HUDEP-2 (cell line): ENCODE data around the gene MBTPS1.

Experiments used
- DNase-seq, 76 experiments: peaks; one replicate each; lab custom pipeline; 2025; ENCODE audit not compliant: unreplicated experiment in 76 of 76; lab: John Stamatoyannopoulos, UW

MBTPS1 gene

DNA sequence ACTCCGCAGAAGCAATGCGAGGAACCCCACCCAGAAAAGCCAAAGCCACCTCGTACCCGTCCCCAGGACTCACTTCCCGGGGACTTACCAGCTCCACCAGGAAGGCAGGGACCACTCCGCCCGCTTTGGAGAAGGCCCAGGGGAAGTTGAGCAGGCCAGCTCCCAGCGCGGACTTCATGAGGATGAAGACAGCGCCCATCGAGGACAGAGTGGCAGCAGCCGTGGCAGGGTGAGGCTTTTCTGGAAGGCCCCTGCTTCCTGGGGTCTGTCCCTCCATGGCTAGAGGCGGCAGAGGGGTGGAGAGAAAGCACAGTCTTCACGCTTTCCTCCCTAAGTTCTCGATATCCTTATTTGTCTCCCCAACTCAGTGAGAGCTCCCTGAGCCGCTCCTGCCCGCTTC is 74.9 kb downstream of the MBTPS1 start:
- DNase-seq, result no peak

DNA sequence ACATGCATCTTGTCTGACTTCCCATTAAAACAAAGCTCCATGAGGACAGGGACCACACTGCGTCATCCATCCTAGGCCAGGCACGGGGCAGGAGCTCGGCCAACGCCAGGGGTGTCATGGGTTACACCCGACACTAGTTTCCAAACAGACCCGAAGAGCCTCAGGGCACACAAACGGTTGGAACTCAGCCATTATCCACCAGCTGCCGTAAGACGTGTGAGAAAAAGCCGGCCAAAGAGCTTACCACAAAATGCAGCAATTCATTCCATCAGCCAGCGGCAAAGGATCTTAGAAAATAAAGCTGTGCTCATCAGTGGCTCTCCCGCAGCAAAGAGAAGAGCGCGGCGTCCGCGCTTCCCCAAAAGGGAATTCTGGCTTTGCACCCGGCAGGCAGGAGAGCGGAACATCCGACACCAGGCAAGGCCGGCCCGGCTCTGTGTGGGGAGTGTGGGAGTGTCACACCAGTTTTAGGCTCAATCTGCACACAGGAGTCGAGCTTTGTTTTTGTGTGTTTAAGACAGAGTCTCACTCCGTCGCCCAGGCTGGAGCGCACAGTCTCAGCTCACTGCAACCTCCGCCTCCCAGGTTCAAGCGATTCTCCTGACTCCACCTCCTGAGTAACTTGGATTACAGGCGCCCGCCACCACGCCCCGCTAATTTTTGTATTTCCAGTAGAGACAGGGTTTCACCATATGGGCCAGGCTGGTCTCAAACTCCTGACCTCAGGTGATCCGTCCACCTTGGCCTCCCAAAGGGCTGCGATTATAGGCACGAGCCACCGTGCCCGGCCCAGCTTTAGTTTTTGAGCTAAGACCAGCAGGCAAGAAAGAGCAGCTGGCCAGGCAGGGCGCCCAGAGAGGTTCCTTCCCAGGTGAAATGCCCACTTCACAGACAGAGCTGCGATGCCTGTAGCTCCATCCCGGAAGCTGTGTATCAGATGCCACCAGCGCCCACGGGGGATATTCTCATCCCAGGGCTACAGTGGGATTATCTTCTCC is 75.6 kb downstream of the MBTPS1 start:
- DNase-seq, result no peak

DNA sequence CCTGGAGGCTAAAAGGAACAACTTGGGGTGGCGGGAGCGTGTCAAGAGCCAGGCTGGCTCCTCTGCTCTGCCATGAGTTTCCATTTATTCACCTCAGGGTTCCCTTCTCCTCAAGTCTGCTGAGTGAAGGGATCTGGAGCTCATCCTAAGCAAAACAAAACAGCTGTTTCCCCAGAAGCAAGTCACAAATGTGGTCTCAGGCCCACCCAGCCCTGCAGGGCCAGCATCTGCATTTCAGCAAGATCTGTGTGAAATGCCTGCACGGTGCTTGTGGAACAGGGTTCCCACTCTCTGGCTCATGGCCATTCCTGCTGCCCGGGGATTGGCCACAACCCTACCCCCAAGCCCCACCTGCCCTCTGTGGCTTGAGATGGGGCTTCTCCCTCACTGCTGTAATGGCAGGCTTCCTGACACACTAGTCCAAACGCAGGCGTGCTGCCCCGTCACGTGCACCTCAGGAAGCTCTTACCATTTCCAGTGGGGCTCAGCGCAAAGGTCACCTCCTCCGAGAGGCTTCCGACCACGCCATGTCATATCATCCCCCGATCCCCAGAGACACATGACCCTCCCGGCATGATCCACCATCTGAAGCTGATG is 76.4 kb downstream of the MBTPS1 start:
- no peak for DNase-seq

DNA sequence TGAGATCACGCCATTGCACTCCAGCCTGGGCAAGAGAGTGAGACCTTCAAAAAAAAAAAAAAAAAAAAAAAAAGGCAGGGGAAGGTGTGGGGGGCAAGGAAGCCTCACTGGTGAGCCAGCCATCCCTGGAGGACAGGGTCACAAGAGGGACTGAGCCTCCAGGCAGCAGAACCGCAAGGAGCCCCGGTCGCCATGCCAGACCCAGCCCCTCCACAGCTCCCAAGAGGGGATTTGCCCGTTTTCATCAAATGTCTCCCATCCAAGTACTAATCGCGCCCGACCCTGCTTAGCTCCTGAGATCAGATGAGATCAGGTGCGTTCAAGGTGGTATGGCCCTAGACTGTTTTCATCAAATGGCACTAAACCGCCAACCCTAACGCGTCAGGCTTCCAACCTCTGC is 77.0 kb downstream of the MBTPS1 start:
- DNase-seq, result no peak

DNA sequence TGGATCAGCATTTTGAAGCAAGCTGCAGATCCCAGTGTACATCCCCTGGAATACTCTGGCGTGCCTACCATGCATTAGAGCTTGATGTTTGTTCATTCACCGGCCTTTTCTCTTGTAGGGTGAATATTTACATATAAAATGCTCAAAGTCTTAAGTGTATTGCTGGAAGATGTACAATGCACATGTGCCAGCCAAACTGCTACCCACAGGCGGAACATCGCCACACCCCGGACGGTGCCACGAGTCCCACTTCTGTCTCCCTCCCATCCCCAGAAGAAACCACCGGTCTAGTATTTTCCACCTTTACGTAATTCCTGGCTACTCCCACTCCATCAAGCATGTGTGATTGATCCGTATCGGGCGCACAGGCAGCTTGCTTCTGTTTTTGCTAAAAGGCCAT is 78.3 kb downstream of the MBTPS1 start:
- DNase-seq, result no peak

DNA sequence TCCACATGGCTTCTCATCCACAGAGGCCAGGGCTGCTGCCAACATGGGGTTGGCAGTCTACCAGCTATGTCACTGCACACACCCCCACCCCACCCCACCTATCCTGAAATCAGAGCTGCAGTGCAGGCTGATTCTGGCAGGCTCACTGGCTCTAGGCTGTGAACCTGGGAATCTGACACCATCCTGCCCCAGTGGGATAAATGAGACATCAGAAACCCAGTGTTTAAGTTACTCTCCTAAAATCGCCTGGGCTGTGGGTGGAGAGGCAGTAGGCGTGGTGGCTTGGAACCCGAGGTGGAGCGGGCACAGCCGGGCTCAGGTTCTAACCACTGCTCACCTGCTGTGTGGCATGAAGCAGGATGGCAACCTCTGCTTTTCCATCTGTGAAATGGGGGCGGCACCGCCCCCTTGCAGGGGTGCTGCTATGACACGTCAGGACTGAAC is 79.7 kb downstream of the MBTPS1 start:
- peak in 1 of 76 experiments; percentile 4 for DNase-seq

DNA sequence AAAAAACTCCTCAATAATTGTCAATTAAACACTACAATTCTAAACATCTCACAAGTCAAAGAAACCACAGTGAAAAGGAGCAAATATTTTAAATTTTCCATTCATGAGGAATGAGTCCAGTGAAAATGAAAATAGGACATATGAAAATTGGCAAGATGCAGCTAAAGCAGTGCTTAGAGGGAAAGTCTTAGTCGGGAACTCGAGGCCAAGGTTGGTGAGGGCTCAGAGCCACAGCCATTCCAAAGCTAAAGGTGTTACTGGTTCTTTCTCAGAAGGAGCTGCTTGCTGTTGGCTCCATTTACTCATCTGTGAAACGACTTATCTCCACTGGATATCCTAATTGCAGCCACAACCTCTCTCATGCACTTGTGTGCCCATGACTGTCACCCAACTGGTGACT is 80.6 kb downstream of the MBTPS1 start:
- DNase-seq, result no peak

DNA sequence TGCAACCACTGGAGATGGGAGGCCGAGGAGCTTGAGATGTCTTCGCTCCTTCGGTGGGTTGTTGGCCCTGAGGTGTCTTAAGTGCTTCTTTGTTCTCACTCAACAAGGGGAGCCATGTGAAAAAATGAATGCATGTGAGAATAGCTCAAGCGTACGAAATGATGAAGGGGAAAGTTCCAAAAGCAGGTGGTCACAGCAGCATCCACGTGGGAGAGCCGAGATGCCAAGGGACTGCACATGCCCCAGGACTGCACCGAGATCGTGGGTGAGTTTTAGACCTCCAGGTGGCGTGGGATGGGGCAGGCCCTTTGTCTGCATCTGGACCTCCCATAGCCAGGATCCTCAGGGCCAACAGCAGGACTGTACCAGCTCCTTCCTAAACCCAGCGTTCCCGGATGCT is 82.2 kb downstream of the MBTPS1 start:
- DNase-seq, result no peak

DNA sequence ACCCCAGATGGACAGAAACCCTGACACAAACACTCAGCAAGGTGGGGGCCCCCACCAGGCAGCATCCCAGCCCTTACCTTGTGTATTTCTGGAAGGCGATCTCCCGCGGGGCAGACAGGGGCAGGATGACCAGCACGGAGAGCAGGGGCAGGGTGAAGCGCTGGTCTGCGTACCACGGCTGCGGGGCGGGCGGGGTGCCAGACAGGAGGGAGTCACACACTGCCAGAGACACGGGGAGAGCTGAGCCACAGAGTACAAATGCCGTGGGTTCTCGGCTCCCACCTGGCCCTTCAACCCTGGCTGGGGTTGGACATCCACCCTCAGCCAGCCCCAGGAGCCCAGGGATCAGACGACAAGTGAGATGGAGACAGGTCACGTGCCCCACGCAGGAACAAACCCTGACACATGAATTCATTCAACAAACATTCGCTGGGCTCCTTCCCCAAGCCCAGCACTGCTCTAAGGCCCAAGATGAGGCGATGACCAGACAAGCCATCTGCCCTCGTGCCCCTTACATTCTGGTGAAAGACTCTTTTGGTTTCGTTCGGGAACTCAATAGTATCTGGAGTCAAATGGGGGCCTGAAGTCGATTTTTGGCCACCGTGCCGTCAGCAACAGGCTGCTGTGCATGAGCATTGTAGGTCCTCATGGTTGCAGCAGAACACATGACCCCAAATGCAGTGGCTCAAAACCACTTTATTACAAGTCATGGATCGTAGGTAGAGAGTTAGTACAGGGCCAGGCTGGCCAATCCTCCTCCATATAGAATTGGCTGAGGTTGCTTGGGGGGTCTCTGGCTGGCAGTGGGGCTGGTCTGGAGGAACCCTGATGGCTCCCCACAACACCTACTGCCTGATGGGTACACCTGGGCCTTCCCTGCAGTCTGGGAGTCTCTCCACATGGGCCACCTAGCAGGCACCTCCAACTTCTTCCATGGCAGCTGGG is 83.2 kb downstream of the MBTPS1 start:
- no peak for DNase-seq

DNA sequence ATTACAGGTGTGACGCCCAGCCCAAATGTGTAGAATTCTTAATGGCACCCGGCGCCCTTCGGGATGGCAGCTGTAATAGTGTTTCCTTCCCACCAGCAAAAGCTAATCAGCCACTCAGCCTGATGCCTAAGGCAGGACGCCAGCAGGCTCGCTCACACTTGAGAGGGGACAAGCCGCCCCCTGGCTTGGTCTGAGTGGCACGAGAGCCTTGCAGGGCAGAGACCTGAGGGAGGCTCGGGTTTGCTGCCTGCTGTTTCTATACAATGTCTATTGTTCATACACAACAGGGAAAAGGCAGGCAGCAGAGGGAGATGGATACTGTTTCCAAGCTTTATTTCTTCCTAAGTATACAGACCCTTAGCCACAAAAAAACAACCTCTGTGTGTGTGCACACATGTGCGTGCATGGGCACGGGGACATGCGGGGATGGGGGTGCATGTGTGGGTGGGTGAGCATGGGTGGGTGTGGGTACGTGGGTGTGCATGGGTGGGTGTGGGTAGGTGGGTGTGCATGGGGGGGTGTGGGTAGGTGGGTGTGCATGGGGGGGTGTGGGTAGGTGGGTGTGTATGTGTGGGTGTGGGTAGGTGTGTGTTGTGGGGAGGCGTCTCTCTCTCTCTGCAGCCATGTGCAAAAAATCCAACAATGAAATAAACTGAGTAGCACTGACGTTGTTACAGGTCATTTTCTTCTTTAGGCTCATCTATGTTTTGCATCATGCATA is 84.1 kb downstream of the MBTPS1 start:
- no peak for DNase-seq

DNA sequence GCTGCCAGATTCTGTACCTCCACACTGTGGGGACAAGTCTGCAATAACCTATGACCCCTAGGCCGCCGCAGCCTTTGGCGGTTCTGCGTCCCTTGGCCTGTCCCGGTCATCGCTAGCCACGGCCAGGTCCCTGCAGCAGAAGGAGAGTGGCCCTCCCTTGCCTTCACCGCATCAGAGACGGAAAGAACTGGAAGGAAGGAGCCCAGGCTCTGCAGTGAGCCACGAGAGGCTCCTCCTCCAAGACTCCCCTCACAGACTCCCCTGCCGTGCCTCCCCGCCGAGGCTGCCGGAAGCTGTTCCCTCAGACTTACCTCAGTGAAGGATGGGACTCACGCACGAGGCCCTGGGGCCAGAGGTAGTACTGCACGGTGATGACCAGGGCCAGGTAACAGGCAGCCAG is 85.2 kb downstream of the MBTPS1 start:
- DNase-seq, result no peak

DNA sequence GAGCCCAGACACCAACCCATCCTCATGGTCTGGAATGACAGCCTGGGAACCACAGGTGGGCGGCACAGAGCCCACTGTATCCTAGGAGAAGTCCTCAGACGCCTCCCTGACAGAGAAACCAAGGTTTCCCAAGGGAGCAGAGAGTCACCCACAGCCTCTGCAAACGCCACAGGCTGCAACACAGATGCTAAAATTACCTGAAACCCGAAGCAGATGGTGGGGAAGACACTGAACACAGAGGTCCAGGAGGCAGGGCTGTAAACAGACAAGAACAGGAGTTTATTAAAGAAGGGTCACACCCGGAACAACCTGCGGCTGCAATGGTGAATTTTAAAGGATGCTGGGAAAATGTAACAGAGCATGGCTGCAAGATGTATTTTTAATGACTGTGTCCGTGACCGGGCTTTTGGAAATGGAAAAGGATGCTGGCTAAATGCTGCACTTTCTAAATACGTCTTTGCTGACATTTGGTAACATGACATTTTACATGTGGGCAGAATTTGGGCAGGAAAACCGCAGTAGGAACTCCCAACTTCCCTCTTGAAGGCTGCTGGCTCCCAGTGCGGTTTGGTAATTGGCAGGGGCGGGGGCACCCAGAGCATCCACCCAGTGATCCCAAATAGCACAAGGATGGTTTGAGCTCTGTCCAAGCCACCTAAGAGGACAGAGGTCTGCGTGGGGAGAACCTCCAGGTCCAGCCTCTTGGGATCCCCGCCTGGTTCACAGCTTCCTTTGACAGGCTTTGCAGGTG is 87.3 kb downstream of the MBTPS1 start:
- DNase-seq, result no peak

DNA sequence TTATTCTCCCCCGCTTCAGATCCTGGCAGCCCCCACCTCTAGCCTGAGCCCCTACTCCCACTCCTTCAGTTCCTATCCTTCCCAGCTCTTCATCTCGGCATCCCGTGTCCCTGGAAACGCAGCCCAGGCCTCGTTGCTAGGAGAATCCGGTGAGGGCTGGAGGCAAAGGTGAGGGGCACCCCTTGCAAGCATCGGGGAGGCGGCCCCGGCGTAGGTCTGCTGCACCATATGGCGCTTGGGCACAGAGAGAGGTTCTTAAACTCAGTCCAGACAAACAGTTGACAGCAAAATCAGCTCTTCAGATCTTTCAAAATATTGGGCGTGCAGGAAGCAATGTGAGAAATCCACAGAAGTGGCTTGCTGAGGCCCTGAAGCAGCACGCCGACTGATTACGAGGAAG is 89.1 kb downstream of the MBTPS1 start:
- DNase-seq, result no peak

DNA sequence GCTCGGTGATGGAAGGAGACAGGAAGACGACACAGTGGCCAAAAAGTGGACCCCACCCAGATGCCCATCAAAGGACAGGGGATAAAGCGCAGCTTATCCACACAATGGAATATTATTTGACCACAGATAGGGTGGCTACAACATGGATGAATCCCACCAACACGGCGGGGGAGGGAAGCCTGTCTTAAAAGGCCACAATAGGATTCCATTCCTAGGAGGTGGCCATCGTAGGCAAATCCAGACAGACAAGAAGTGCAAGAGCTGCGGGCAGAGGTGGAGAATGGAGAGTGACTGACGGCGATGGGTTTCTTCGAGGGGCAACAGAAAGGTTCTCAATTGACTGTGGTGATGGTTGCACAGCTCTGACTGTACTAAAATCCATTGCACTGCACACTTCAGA is 90.1 kb downstream of the MBTPS1 start:
- no peak for DNase-seq

DNA sequence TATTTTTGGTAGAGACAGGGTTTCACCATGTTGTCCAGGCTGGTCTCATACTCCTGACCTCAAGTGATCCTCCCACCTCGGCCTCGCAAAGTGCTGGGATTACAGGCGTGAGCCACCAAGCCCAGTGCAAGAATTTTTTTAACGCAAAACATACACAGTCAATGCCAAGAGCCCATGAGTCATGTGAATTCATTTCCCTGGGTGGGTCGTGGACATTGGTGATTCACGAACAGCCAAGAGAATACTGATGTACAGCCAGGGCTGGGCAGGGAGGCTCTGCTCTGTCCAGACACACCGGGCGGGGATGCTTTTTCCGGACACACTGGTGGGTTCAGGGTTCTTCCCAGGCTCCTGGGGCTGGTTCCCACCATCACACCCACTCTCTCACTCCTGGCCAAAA is 91.9 kb downstream of the MBTPS1 start:
- DNase-seq, result no peak

DNA sequence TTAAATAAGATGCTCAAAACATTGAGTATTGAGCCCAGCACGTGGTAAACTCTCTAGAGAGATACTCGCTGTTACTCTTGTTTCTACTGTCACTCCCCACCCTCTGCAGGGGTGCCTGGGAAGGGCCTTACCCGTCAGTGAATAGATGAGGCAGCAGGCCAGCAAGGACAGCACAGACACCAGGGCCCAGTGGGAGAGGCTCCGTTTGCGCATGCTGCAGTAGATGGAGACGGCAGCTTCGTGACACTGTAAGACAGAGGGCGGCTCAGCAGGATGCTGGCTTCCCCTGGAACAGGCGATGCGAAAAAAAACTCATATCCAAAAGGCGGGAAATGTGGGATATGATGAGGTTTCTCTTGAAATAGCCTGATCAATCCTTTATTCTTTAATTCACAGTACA is 94.1 kb downstream of the MBTPS1 start:
- no peak for DNase-seq

DNA sequence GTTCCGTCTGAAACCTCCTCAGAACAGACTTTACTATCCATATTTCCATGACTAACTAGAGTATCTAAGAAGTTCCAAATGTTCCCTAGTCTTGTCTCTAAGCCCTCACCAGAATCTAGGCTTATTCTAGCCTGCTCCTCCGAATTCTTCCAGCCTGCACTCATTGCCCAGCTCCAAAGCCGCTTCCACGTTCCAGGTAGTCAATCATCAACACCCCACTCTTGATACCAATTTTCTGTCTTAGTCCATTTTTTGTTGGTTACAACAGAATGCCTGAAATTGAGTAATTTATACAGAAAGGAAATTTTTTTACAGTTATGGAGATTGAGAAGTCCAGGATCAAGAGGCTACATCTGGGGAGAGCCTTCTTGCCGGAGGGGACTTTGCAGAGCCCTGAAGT is 95.3 kb downstream of the MBTPS1 start:
- DNase-seq, result no peak

DNA sequence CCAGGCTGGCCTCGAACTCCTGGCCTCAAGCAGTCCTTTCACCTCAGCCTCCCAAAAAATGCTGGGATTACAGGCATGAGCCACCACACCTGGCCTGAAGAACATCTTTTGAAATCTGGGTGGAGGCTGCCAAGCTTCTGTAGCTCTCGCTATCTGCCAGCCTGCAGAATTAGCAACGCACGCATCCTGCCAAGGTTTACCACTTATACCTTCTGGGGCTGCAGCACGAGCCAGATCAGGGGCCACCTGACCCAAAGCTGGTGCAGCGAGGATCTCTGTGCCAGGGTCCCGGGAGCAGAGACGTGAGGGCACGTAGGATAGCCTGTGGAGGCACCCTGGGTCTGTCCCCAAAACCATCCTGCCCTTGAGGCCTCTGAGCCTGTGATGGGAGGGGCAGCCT is 96.4 kb downstream of the MBTPS1 start:
- no peak for DNase-seq

DNA sequence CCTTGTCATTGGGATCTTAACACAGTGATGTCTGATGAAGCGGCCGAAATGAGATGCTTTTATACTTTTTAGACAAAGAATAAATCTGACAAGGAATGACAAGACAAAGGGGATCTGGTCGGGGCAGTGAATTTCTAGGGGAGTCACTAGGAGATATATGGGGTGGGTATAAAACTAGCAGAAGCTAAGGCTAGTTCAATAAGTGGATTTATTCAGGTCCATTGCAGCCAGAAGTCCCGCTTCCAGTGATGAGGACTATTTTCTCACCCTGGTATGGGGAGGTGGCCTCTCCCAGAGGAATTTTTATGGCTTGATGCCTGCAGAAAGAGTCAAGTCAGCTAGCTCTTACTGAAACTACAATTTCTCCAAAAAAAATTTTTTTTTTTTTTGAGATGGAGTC is 98.0 kb downstream of the MBTPS1 start:
- DNase-seq, result no peak

DNA sequence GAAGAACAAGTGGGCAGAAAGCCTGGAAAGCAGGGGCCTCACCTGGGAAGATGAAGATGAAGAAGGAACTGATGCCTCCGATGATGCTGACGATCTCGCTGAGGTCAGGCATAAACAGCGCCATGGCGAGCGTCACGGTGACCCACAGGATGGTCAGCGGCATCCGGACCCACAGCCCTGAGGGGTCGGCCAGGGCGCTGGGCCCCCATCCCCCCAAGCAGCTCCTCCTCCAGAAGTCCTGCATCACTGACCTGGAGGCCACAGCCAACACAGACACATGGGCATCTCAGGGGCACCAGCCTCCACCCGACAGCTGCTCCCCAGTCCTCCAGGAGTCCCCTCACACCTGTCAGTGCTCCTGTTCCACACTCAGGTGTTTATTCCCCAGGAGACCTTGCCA is 100.3 kb downstream of the MBTPS1 start:
- no peak for DNase-seq
